ENCODE results near the gene SLC38A10. TPM values are rescaled to one million over a fixed set of nuclear protein-coding genes. Genes with fewer than 3 reads are reported as not detected.

Gene SLC38A10
- polyA plus RNA-seq, 1 of the 3 experiments (the other 2 are of a cell fraction): 82.2 TPM

- H3K4me2 ChIP-seq: no peak overlapping the region
- H3K9me3 ChIP-seq: no peaks in the 10 kb centered on the region
- H3K9ac ChIP-seq: no peak overlapping the region
- ChIA-PET POLR2A (no interaction called here), CTCF (interaction anchor here (1.0 to 1.3 kb wide), 3 partner anchors 10 to 136 kb away, joined by 3 to 4 read pairs (median 3); no protein-coding TSS in a partner anchor)
- TF ChIP-seq, protein P1, sequence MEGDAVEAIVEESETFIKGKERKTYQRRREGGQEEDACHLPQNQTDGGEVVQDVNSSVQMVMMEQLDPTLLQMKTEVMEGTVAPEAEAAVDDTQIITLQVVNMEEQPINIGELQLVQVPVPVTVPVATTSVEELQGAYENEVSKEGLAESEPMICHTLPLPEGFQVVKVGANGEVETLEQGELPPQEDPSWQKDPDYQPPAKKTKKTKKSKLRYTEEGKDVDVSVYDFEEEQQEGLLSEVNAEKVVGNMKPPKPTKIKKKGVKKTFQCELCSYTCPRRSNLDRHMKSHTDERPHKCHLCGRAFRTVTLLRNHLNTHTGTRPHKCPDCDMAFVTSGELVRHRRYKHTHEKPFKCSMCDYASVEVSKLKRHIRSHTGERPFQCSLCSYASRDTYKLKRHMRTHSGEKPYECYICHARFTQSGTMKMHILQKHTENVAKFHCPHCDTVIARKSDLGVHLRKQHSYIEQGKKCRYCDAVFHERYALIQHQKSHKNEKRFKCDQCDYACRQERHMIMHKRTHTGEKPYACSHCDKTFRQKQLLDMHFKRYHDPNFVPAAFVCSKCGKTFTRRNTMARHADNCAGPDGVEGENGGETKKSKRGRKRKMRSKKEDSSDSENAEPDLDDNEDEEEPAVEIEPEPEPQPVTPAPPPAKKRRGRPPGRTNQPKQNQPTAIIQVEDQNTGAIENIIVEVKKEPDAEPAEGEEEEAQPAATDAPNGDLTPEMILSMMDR (IDR thresholded peaks at IDR 0.05): no peak
- TF ChIP-seq RXRA (IDR thresholded peaks at IDR 0.05; ENCODE audit: borderline replicate concordance, low read depth): no peak
- TF ChIP-seq RAD21 (IDR thresholded peaks at IDR 0.05; ENCODE audit: low read length): no peak
- no peak for TF ChIP-seq TCF12 (IDR thresholded peaks at IDR 0.05)
- TF ChIP-seq YY1 (IDR thresholded peaks at IDR 0.05; ENCODE audit: low read depth): no peak
- H3K27ac ChIP-seq (ENCODE audit: low read depth in 2 of 2, low read length in 1 of 2): no peak overlapping the region
- WGBS (ENCODE audit: low lambda C conversion rate): 95% methylated on average over 22 of the region's 22 CpGs
- H3K27me3 ChIP-seq (ENCODE audit: insufficient read depth): no peaks in the 10 kb centered on the region
- H2AFZ ChIP-seq (ENCODE audit: low read depth): no peak overlapping the region
- peaks cover 59 to 76% of the 10 kb centered on the region in 2 experiments for H3K36me3 ChIP-seq (replicated peaks in 1 of 2; ENCODE audit: control insufficient read depth in 1 of 2, insufficient read depth in 2 of 2, low read length in 1 of 2)
- H3K9me2 ChIP-seq: no peaks in the 10 kb centered on the region
- no peak overlapping the region for H3K4me3 ChIP-seq (ENCODE audit: low read depth in 2 of 2, low read length in 1 of 2)
- DNase-seq: no peak
- H3K79me2 ChIP-seq (ENCODE audit: insufficient read depth): no peaks in the 10 kb centered on the region
- peaks cover 0 to 2% of the 10 kb centered on the region in 2 experiments; a peak in 1 of 4 replicates for H3K4me1 ChIP-seq (ENCODE audit: control insufficient read depth in 1 of 2, insufficient read depth in 2 of 2, low read depth in 1 of 2, low read length in 1 of 2)
- H3F3A ChIP-seq (replicated peaks; ENCODE audit: insufficient read depth): peaks cover 9% of the 10 kb centered on the region
- no peaks in the 10 kb centered on the region for H4K20me1 ChIP-seq (ENCODE audit: insufficient read depth)
Measured at GRCh38 chr17:81265576-81265975, 29.5 kb downstream of the SLC38A10 start.

DNA sequence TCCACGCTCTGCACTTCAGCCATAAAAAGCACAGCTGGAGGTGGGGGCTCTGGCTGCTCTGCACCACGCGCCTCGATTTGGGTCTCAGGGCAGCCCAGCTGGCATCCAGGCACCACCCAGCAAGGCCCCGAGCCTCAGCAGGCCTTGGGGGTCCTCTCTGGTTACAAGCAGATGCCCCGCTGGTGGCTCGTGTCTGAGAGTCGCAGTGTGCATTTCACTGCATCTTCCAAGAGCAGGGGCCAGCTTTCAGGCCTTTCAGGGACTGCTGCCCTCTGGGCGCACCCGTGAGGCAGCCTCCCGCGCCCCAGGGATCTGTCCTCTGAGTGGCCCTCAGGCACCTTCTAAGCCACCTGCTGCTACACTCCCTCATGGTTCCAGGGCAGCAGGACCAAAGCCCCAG is 30.5 kb downstream of the SLC38A10 start:
- WGBS (ENCODE audit: low lambda C conversion rate): 94% methylated on average over 12 of the region's 12 CpGs
- CTCF ChIA-PET: interaction anchor here (0.9 to 1.0 kb wide), 3 partner anchors 13 to 220 kb away, joined by 3 read pairs; no protein-coding TSS in a partner anchor

More for the DNA sequence above, 30.5 kb downstream of the SLC38A10 start:
- Histone ChIP-seq H3K9ac (no peak overlapping the region), H2AFZ (ENCODE audit: low read depth) (no peak overlapping the region), H3K4me2 (no peak overlapping the region), H3K79me2 (ENCODE audit: insufficient read depth) (no peaks in the 10 kb centered on the region), H3K27me3 (ENCODE audit: insufficient read depth) (no peaks in the 10 kb centered on the region), H3F3A (replicated peaks; ENCODE audit: insufficient read depth) (peaks cover 9% of the 10 kb centered on the region), H3K4me3 (ENCODE audit: low read depth in 2 of 2, low read length in 1 of 2) (no peak overlapping the region), H4K20me1 (ENCODE audit: insufficient read depth) (no peaks in the 10 kb centered on the region), H3K9me3 (no peaks in the 10 kb centered on the region), H3K4me1 (ENCODE audit: control insufficient read depth in 1 of 2, insufficient read depth in 2 of 2, low read depth in 1 of 2, low read length in 1 of 2) (peaks cover 0 to 2% of the 10 kb centered on the region in 2 experiments; a peak in 1 of 4 replicates), H3K27ac (ENCODE audit: low read depth in 2 of 2, low read length in 1 of 2) (no peak overlapping the region), H3K36me3 (replicated peaks in 1 of 2; ENCODE audit: control insufficient read depth in 1 of 2, insufficient read depth in 2 of 2, low read length in 1 of 2) (peaks cover 52 to 78% of the 10 kb centered on the region in 2 experiments), H3K9me2 (no peaks in the 10 kb centered on the region)
- POLR2A ChIA-PET: no interaction called here
- DNase-seq: no peak
- no peak for TF ChIP-seq TEAD4 (IDR thresholded peaks at IDR 0.05; ENCODE audit: borderline replicate concordance, insufficient read depth)
- TF ChIP-seq RFX5 (IDR thresholded peaks at IDR 0.05; ENCODE audit: low read length): no peak
- TF ChIP-seq YY1 (IDR thresholded peaks at IDR 0.05; ENCODE audit: low read depth): no peak
- no peak for TF ChIP-seq SMC3 (IDR thresholded peaks at IDR 0.05; ENCODE audit: low read depth, low read length)
- no peak for TF ChIP-seq MAX (IDR thresholded peaks at IDR 0.05; ENCODE audit: low read depth)
- TF ChIP-seq POLR2AphosphoS5 (IDR thresholded peaks at IDR 0.05; ENCODE audit: low read depth, low read length): no peak

Measured in SK-N-SH (cell line).